ENCODE measurements around the gene ZC3H10.
A peak's percentile ranks its signal among the peaks of the same experiment; 100 is the strongest.

Gene ZC3H10

DNA sequence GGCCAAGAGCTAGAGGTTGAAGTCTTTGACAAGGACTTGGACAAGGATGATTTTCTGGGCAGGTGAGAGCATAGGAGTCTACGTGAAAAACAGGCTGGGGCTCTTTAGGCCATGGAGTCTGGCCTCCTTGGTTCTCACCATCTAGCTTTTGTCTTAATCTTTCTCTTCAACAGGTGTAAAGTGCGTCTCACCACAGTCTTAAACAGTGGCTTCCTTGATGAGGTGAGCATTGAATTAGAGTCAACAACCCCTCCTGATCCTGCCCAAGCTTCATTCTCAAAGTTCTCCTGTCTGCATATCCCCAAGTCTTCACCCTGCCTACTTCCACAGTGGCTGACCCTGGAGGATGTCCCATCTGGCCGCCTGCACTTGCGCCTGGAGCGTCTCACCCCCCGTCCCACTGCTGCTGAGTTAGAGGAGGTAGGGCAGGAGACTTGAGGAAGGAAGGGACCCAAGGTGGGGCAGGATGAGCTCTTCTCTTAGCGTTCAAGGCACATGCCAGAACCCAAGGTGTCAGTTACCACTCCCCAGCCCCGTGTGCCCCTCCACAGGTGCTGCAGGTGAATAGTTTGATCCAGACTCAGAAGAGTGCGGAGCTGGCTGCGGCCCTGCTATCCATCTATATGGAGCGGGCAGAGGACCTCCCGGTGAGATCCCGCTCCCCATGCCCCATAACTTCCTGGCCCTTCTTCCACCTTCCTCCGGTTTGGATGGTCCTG lies 19.9 kb downstream of the ZC3H10 start:
- Mint-ChIP-seq H3K27ac (ENCODE audit: low read depth) (no peak overlapping the region), H3K4me1 (peaks cover 39% of the 10 kb centered on the region), H3K9me3 (no peaks in the 10 kb centered on the region), H3K4me3 (no peak overlapping the region), H3K27me3 (no peaks in the 10 kb centered on the region), H3K36me3 (ENCODE audit: insufficient read depth) (peaks cover 86% of the 10 kb centered on the region)
- DNase-seq (ENCODE audit: low spot score in 2 of 2) (no peak), ATAC-seq (replicated peaks; ENCODE audit: extremely low read depth, poor library complexity, severe bottlenecking) (no peak)

DNA sequence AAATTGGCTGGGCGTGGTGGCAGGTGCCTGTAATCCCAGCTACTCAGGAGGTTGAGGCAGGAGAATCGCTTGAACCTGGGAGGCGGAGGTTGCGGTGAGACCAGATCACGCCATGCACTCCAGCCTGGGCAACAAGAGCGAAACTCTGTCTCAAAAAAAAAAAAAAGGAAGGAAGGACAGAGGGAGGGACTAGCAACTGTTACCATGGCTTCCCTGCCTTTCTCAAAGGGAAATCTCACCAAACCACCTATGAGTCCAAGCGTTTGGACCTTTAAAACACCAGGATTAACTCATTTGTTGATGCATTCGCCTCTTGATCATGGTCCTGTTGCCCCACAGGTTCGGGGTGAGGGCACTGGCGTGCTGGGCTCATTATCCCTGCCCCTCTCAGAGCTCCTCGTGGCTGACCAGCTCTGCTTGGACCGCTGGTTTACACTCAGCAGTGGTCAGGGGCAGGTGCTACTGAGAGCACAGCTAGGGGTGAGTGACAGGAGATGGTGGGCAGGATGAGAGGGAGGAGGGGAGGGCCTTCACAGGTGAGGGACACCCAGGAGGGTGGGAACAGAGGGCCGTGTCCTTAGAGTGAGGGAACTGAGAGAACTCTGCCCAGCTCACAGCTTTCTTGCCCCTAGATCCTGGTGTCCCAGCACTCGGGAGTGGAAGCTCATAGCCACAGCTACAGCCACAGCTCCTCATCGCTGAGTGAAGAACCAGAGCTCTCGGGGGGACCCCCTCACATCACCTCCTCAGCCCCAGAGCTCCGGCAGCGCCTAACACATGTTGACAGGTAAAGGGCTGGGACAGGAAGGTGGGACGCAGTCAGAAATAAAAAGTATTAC lies 24.1 kb downstream of the ZC3H10 start:
- H3K4me1 Mint-ChIP-seq: peaks cover 38% of the 10 kb centered on the region
- H3K36me3 Mint-ChIP-seq (ENCODE audit: insufficient read depth): peaks cover 71% of the 10 kb centered on the region
- H3K9me3 Mint-ChIP-seq: no peaks in the 10 kb centered on the region
- H3K27me3 Mint-ChIP-seq: no peaks in the 10 kb centered on the region
- H3K4me3 Mint-ChIP-seq: no peak overlapping the region
- H3K27ac Mint-ChIP-seq (ENCODE audit: low read depth): no peak overlapping the region
- DNase-seq (ENCODE audit: low spot score in 2 of 2) (no peak), ATAC-seq (replicated peaks; ENCODE audit: extremely low read depth, poor library complexity, severe bottlenecking) (no peak)

DNA sequence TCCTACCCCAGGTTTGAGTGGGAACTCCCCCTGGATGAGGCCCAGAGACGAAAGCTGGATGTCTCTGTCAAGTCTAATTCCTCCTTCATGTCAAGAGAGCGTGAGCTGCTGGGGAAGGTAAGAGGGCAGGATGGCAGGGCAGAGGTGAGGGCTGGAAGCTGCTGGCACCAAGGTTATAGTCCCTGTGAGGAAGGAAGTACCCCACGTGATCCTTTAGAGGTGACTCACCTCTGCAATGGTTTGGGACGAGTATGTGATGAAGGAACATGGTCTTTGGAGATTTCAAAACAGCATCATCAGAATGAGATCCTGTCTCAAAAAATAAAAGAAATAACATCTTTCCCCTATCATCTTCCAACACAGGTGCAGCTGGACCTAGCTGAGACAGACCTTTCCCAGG lies 25.2 kb downstream of the ZC3H10 start:
- Mint-ChIP-seq H3K4me1 (peaks cover 32% of the 10 kb centered on the region), H3K27ac (ENCODE audit: low read depth) (no peak overlapping the region)
- DNase-seq (ENCODE audit: low spot score in 2 of 2): no peak

DNA sequence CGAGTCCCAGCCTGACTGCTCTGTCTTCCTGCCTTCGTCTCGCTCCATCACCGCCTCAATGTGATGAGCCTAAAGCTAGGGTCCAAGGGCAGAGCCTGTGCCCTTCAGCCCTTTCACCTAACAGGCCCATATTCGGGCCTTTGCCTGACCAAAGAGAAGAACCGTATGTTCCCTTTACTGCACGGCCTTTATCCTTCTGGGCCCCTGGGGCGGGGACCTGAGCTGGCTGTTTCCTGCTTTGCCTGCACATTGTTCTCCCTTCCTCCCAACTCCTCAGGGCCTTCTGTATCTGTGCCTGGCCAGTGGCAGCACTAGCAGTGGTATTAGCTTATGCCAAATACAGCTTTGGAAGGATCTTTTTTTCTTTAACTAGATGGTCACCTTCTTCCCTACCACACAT lies 25.8 kb downstream of the ZC3H10 start:
- DNase-seq (ENCODE audit: low spot score in 2 of 2) (no peak), ATAC-seq (replicated peaks; ENCODE audit: extremely low read depth, poor library complexity, severe bottlenecking) (no peak)
- Mint-ChIP-seq H3K27me3 (no peaks in the 10 kb centered on the region), H3K4me1 (peaks cover 26% of the 10 kb centered on the region), H3K36me3 (ENCODE audit: insufficient read depth) (peaks cover 55% of the 10 kb centered on the region), H3K4me3 (no peak overlapping the region), H3K9me3 (no peaks in the 10 kb centered on the region), H3K27ac (ENCODE audit: low read depth) (no peak overlapping the region)

More for the DNA sequence above, 25.2 kb downstream of the ZC3H10 start:
- no peak for ATAC-seq (replicated peaks; ENCODE audit: extremely low read depth, poor library complexity, severe bottlenecking)
- no peak overlapping the region for H3K4me3 Mint-ChIP-seq
- H3K36me3 Mint-ChIP-seq (ENCODE audit: insufficient read depth): peaks cover 62% of the 10 kb centered on the region
- H3K27me3 Mint-ChIP-seq: no peaks in the 10 kb centered on the region
- no peaks in the 10 kb centered on the region for H3K9me3 Mint-ChIP-seq

DNA sequence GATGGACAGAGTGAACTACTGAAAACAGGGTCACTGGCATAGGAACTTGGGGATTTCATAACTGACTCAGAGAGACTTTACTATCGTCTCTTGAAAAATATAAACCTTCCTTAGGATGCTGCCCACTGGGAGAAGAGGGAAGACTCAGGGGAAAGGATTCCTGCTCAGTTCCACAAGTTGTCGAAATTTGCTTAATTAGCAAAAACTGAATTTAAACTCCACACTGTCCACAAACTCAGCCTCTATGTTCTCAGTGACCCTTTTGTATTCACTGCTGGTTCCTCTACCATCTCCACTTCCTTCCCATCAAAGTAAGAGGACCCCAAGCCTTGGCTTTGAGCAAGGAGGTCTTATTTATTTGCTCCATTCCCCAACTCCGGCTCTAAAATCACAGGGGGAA lies 27.2 kb downstream of the ZC3H10 start:
- Mint-ChIP-seq H3K4me1 (peaks cover 25% of the 10 kb centered on the region), H3K9me3 (no peaks in the 10 kb centered on the region), H3K27ac (ENCODE audit: low read depth) (no peak overlapping the region), H3K4me3 (no peak overlapping the region), H3K27me3 (no peaks in the 10 kb centered on the region), H3K36me3 (ENCODE audit: insufficient read depth) (peaks cover 43% of the 10 kb centered on the region)
- ATAC-seq (replicated peaks; ENCODE audit: extremely low read depth, poor library complexity, severe bottlenecking) (no peak), DNase-seq (ENCODE audit: low spot score in 2 of 2) (no peak)

DNA sequence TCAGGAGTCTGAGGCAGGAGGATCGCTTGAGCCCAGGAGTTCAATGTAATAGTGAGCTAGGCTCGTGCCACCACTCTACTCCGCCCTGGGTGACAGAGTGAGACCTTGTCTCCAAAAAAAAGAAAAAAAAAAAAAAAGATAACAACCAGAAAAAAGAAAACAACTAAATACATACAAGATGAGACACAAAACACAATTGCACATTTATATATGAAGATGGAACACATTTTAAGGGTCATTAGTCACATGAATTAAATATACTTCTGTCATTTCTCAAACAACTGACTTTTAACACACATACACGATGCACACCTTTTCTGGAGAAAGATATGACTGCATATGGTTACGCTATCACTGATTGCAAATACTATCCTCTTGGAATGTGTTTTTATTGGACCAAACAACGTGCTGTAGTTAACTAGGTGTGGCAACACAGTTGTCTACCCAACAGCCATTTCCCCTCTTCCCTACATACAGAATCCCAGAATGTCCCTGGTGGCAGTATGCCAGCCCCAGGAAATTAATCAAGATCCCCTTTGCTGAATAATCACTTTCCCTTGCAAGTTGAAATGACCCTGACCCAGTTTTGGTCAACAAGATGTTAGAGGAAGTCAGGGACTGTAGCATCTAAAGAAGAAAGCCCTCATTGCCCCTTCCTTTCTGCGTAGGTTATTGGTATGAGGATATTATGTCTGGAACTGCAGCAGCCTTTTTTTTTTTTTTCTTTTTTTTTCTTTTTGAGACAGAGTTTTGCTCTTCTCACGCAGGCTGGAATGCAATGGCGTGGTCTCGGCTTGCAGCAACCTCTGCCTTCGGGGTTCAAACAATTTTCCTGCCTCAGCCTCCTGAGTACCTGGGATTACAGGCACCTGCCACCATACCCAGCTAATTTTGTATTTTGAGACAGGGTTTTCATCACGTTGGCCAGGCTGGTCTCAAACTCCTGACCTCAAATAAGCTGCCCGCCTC lies 28.7 kb downstream of the ZC3H10 start:
- Mint-ChIP-seq H3K4me1 (peaks cover 20% of the 10 kb centered on the region), H3K27ac (ENCODE audit: low read depth) (no peak overlapping the region), H3K36me3 (ENCODE audit: insufficient read depth) (peaks cover 40% of the 10 kb centered on the region), H3K4me3 (no peak overlapping the region), H3K9me3 (no peaks in the 10 kb centered on the region), H3K27me3 (no peaks in the 10 kb centered on the region)
- no peak for ATAC-seq (replicated peaks; ENCODE audit: extremely low read depth, poor library complexity, severe bottlenecking)
- DNase-seq (ENCODE audit: low spot score in 2 of 2): no peak

DNA sequence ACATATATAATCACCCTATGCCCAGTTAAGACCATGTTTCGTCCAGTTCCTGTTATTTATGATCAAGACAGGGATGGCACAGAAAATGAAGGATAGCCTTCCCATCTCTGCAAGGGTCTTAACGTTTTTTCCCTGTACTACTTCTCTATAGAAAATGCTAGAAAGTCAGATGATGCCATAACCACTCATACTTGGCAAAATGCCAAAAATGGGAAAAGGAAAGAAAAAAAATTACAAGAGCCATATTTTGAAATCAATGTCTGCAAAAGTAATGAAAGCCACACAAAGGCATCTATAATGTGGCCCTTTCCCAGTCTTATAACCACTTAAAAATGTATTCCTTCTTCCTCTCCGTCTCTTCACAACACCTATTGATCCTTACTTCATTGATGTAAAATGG lies 32.5 kb downstream of the ZC3H10 start:
- Mint-ChIP-seq H3K4me3 (peak overlapping the region; percentile 82), H3K27ac (ENCODE audit: low read depth) (peak overlapping the region; percentile 93), H3K9me3 (no peaks in the 10 kb centered on the region), H3K36me3 (ENCODE audit: insufficient read depth) (peaks cover 13% of the 10 kb centered on the region), H3K27me3 (no peaks in the 10 kb centered on the region), H3K4me1 (peaks cover 20% of the 10 kb centered on the region)
- DNase-seq (ENCODE audit: low spot score in 2 of 2): no peak
- no peak for ATAC-seq (replicated peaks; ENCODE audit: extremely low read depth, poor library complexity, severe bottlenecking)

DNA sequence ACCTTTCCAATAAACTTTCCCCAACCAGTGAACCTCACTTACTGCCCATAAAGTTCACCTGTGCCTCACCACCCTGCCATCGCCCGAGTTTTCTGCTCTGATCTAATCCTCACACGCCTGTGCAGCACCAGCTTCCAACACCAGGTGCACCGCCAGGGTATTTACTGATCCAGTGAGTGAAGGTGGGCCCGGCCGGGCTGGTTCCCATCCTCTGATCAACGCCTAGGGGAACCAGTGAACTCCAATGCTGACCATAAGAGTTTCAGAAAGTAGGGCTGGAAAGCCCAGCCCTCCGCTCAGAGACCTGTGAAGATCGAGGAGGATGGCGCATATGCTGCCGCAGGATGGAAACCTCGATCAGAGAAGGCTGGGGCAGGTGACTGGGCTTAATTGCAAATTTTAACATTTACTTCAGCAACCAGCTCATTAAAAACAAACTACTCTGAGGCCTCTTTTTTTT lies 33.6 kb downstream of the ZC3H10 start:
- peak overlapping the region; percentile 82 for H3K4me3 Mint-ChIP-seq
- H3K9me3 Mint-ChIP-seq: no peaks in the 10 kb centered on the region
- DNase-seq (ENCODE audit: low spot score in 2 of 2): peak; percentile 37 to 46
- H3K36me3 Mint-ChIP-seq (ENCODE audit: insufficient read depth): peaks cover 12% of the 10 kb centered on the region
- H3K27ac Mint-ChIP-seq (ENCODE audit: low read depth): peak overlapping the region; percentile 93
- peaks cover 20% of the 10 kb centered on the region for H3K4me1 Mint-ChIP-seq
- peak; percentile 81 for ATAC-seq (replicated peaks; ENCODE audit: extremely low read depth, poor library complexity, severe bottlenecking)
- H3K27me3 Mint-ChIP-seq: no peaks in the 10 kb centered on the region

DNA sequence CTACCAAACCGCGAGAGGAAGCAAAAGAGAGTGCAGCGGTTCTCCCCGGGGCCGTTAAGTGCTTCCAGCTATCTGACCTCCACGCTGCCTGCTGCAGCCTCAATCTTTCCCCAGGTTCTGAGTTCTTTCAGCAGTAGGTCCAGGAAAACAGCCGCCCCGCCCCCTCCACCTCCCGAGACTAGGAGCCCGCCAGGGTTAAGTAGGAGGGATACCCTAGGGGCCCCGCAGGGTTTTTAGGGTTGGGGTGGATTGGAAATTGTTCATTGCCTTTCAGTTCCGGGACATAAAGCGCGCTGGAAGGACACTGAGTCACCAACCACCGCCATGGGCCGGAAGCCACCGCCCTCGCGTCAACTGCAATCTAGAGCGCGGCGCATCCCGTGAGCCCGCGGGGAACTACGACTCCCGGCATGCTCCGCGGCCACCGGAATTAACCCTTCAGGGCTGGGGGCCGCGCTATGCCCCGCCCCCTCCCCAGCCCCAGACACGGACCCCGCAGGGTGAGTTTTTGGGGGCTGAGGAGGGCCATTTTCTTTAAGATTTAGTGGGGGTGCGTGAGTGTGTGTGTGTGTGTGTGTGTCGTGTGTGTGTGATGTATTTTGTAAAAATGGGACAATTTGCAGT lies 34.2 kb downstream of the ZC3H10 start, which contains the start of gene MYL6B:
Gene MYL6B, plus strand, starts transcription at position 456 of the 624 bp plus-strand sequence. CDS start 1,332 bp downstream, outside the sequence.
- Mint-ChIP-seq H3K36me3 (ENCODE audit: insufficient read depth) (peaks cover 12% of the 10 kb centered on the region), H3K4me3 (peak within 1 kb of the TSS; percentile 82), H3K27ac (ENCODE audit: low read depth) (peak within 1 kb of the TSS; percentile 93), H3K27me3 (no peaks in the 10 kb centered on the region), H3K4me1 (peaks cover 24% of the 10 kb centered on the region), H3K9me3 (no peaks in the 10 kb centered on the region)
- ATAC-seq (replicated peaks; ENCODE audit: extremely low read depth, poor library complexity, severe bottlenecking): peak; percentile 95
- DNase-seq (ENCODE audit: low spot score in 2 of 2): peak; percentile 76 to 82

DNA sequence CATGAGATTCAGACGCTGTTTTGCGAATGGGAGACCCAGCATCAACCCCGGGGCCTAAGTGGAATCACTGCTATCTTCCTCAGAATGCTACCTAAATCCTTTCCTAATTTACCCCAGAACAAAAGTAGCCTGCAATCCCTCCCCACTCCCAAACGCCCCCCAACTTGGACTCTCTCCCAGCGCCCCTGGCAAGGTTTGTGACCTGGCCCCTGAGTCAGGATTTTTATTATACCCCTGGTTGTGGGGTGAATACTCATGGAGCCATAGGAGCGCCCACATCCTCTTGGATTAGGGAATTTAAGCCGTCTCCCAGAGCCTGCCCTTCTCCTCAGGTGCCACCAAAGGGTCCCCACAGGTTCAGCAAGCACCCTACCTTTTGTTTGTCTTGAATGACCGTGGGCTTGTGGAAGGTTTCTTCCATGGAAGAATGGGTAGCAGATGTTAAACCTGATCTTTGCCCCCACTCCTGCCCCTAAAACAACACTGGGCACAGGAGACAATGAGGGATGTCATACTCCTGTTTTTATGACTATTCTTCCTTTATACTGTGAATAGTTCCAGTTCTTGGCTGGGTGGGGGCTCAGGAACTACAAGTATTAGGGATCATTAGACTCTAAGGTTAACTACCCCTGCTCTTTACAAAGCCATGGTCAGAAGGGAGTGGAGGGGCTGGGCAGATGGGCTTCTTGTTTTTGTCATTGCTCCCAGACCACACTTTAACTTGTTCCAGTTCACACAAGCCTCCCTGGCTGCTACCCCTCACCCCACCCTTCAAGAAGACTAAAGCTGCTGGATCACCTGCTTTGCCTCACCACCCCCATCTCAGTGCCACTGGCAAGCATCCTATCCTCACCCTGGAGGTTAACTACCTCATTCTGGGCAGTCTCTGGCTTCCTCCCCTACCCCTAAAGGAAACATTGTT lies 35.0 kb downstream of the ZC3H10 start:
- Mint-ChIP-seq H3K4me1 (peaks cover 31% of the 10 kb centered on the region), H3K27me3 (no peaks in the 10 kb centered on the region), H3K36me3 (ENCODE audit: insufficient read depth) (peaks cover 13% of the 10 kb centered on the region), H3K27ac (ENCODE audit: low read depth) (peak overlapping the region; percentile 93), H3K4me3 (peak overlapping the region; percentile 82), H3K9me3 (no peaks in the 10 kb centered on the region)
- DNase-seq (ENCODE audit: low spot score in 2 of 2) (no peak), ATAC-seq (replicated peaks; ENCODE audit: extremely low read depth, poor library complexity, severe bottlenecking) (no peak)

DNA sequence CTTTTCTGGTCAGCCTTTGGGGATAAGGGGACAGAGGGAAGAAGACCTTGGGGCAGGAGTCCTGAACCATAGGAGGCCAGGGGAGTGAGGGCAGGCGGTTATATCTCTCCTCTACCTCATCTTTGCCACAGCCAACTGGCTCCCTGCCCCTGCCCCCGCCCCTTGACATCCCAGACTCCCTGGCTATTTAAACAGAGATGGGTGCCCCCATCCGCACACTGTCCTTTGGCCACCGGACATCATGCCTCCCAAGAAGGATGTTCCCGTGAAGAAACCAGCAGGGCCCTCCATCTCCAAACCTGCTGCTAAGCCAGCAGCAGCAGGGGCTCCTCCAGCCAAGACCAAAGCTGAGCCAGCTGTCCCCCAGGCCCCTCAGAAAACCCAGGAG lies 35.6 kb downstream of the ZC3H10 start:
- H3K27me3 Mint-ChIP-seq: no peaks in the 10 kb centered on the region
- ATAC-seq (replicated peaks; ENCODE audit: extremely low read depth, poor library complexity, severe bottlenecking) (no peak), DNase-seq (ENCODE audit: low spot score in 2 of 2) (no peak)
- H3K4me1 Mint-ChIP-seq: peaks cover 37% of the 10 kb centered on the region
- H3K36me3 Mint-ChIP-seq (ENCODE audit: insufficient read depth): peaks cover 17% of the 10 kb centered on the region
- no peak overlapping the region for H3K27ac Mint-ChIP-seq (ENCODE audit: low read depth)
- H3K4me3 Mint-ChIP-seq: peak overlapping the region; percentile 82
- no peaks in the 10 kb centered on the region for H3K9me3 Mint-ChIP-seq

Data from central memory CD8-positive, alpha-beta T cell (primary cell).